ENCODE results near the gene ATXN1.

Gene ATXN1

GRCh38 chr6:16318538-16318937, 442.7 kb downstream of the ATXN1 start:
- H3K4me3 ChIP-seq: no peak overlapping the region
- H4K20me1 ChIP-seq: no peaks in the 10 kb centered on the region
- no peaks in the 10 kb centered on the region for H3K36me3 ChIP-seq
- H3K9ac ChIP-seq: 0 out of 2 replicates have a peak overlapping the region, but pooled peaks have one; percentile 12
- H3K27ac ChIP-seq: peak overlapping the region; percentile 28; the same call in 1 of the 2 replicates
- H3K4me1 ChIP-seq: peaks cover 66% of the 10 kb centered on the region
- no peak for TF ChIP-seq Cebpa-rat (IDR thresholded peaks at IDR 0.05)
- H3K9me3 ChIP-seq: no peaks in the 10 kb centered on the region
- no peaks in the 10 kb centered on the region for H3K27me3 ChIP-seq
- peak overlapping the region; percentile 83 for H3K4me2 ChIP-seq

DNA sequence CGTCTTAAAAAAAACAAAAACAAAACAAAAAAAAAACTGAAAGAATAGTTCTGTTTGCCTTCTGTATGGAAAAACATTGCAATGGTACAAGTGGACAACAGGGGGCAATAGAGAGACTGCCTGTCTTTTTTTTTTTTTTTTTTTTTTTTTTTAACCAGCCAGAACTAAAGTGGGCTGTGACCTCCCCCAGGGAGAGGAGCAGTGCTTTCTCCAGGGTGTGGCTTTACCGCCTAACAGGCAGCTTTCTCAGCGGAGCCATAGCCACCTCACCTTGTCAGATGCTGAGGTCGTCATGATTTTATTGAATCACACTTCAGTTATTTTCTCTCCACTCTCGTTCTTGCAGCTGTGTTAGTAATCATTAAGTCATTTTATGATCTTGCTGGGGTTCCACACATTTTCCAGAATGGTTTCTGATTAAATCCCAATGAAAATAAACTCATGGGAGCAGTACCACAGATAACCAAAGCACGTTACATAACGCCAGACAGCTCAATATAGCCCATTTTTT, 444.5 kb downstream of the ATXN1 start:
- H3K36me3 ChIP-seq: no peaks in the 10 kb centered on the region
- H3K4me3 ChIP-seq: no peak overlapping the region
- H4K20me1 ChIP-seq: no peaks in the 10 kb centered on the region
- H3K9ac ChIP-seq: no peak overlapping the region
- H3K27me3 ChIP-seq: no peaks in the 10 kb centered on the region
- no peaks in the 10 kb centered on the region for H3K9me3 ChIP-seq
- no peak overlapping the region for H3K27ac ChIP-seq
- no peak for TF ChIP-seq Cebpa-rat (IDR thresholded peaks at IDR 0.05)
- H3K4me2 ChIP-seq: no peak overlapping the region
- peaks cover 49% of the 10 kb centered on the region for H3K4me1 ChIP-seq

DNA sequence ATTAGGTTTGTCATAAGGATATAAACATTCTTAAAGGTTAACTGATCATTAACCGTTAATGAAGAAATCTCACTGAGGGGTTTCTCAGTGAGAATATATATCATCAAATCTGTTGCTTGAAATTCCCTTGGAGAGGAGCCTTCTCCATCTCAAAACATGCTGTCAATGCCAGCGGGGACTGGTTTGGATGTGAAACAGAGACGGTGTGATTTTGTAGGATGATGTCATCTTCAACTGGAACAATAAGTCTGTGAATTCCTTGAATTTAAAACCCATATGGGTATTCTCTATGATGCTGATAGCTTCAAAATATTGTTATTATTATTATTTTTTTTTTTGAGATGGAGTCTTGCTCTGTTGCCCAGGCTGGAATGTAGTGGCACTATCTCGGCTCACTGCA, 447.0 kb downstream of the ATXN1 start:
- Histone ChIP-seq H3K4me1 (peaks cover 24% of the 10 kb centered on the region), H3K27me3 (no peaks in the 10 kb centered on the region), H4K20me1 (no peaks in the 10 kb centered on the region), H3K9me3 (no peaks in the 10 kb centered on the region), H3K27ac (no peak overlapping the region), H3K4me2 (no peak overlapping the region), H3K36me3 (no peaks in the 10 kb centered on the region), H3K9ac (no peak overlapping the region), H3K4me3 (no peak overlapping the region)
- no peak for TF ChIP-seq Cebpa-rat (IDR thresholded peaks at IDR 0.05)

- H3K36me3 ChIP-seq: no peaks in the 10 kb centered on the region
- H3K4me1 ChIP-seq: peaks cover 19% of the 10 kb centered on the region
- no peak overlapping the region for H3K9ac ChIP-seq
- no peak overlapping the region for H3K27ac ChIP-seq
- H3K4me3 ChIP-seq: no peak overlapping the region
- no peaks in the 10 kb centered on the region for H4K20me1 ChIP-seq
- no peaks in the 10 kb centered on the region for H3K27me3 ChIP-seq
- no peak for TF ChIP-seq Cebpa-rat (IDR thresholded peaks at IDR 0.05)
- no peak overlapping the region for H3K4me2 ChIP-seq
- H3K9me3 ChIP-seq: no peaks in the 10 kb centered on the region
Observed at GRCh38 chr6:16313732-16314131, 447.5 kb downstream of the ATXN1 start.

- no peak for TF ChIP-seq Cebpa-rat (IDR thresholded peaks at IDR 0.05)
- Histone ChIP-seq H3K9ac (no peak overlapping the region), H3K4me1 (peaks cover 10% of the 10 kb centered on the region), H3K4me3 (no peak overlapping the region), H3K27ac (no peak overlapping the region), H4K20me1 (no peaks in the 10 kb centered on the region), H3K27me3 (no peaks in the 10 kb centered on the region), H3K9me3 (no peaks in the 10 kb centered on the region), H3K4me2 (no peak overlapping the region), H3K36me3 (no peaks in the 10 kb centered on the region)
Observed at GRCh38 chr6:16311763-16312162, 449.5 kb downstream of the ATXN1 start.

DNA sequence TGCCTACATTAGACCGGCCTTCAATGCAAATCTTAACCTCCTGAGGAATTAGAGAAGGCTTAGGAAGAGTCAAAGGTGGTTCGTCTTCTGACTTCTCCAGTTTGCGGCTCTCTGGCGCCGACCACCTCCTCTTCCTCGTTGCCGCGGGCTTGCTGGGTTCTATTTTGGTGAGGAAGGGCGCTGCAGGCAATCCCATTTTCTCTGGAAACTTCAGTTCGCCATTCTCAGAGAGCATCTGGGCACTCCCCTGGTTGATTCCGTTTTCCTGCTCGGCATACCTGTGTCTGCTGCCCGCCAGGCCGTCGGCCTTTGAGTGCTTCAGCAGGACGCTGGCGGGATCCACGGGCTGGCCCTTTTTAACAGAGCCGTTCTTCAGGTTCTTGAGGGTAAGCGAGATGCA, 454.9 kb downstream of the ATXN1 start:
- Histone ChIP-seq H3K9ac (no peak overlapping the region), H3K4me2 (peak overlapping the region; percentile 63)

DNA sequence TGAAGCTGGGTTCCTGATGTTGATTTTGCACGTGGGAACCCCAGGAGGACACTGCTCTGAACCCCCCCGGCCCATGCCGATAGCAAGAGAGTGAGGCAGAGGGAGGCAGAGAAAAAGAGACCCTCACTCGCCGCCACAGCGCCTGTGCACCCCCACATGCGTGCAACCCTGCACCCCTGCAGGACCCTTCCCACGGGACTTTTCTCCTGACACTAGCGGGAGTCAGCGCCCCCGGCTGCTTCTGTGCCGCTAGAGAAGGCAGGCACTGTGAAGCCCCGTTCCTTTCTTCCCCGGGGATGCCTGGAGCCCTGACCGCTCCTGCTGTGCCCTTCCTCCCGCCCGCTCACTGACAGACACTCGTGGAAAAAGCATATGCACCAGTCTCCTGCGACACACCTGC, 455.5 kb downstream of the ATXN1 start:
- no peaks in the 10 kb centered on the region for H3K36me3 ChIP-seq
- no peak overlapping the region for H3K4me3 ChIP-seq
- no peaks in the 10 kb centered on the region for H4K20me1 ChIP-seq
- peak overlapping the region; percentile 63 for H3K4me2 ChIP-seq
- no peaks in the 10 kb centered on the region for H3K27me3 ChIP-seq
- no peaks in the 10 kb centered on the region for H3K9me3 ChIP-seq
- no peak for TF ChIP-seq Cebpa-rat (IDR thresholded peaks at IDR 0.05)
- H3K4me1 ChIP-seq: peaks cover 22% of the 10 kb centered on the region
- H3K27ac ChIP-seq: no peak overlapping the region
- H3K9ac ChIP-seq: no peak overlapping the region

More for the DNA sequence above, 454.9 kb downstream of the ATXN1 start:
- H4K20me1 ChIP-seq: no peaks in the 10 kb centered on the region
- no peaks in the 10 kb centered on the region for H3K9me3 ChIP-seq
- peaks cover 20% of the 10 kb centered on the region for H3K4me1 ChIP-seq
- no peaks in the 10 kb centered on the region for H3K27me3 ChIP-seq
- no peak overlapping the region for H3K4me3 ChIP-seq
- H3K36me3 ChIP-seq: no peaks in the 10 kb centered on the region
- H3K27ac ChIP-seq: no peak overlapping the region
- TF ChIP-seq Cebpa-rat (IDR thresholded peaks at IDR 0.05): no peak

- TF ChIP-seq Cebpa-rat (IDR thresholded peaks at IDR 0.05): no peak
- H3K4me2 ChIP-seq: peak overlapping the region; percentile 63
- H4K20me1 ChIP-seq: no peaks in the 10 kb centered on the region
- no peak overlapping the region for H3K27ac ChIP-seq
- H3K4me3 ChIP-seq: no peak overlapping the region
- H3K9me3 ChIP-seq: no peaks in the 10 kb centered on the region
- no peaks in the 10 kb centered on the region for H3K27me3 ChIP-seq
- H3K36me3 ChIP-seq: no peaks in the 10 kb centered on the region
- H3K4me1 ChIP-seq: peaks cover 22% of the 10 kb centered on the region
- no peak overlapping the region for H3K9ac ChIP-seq
Observed at GRCh38 chr6:16305246-16305725, 456.0 kb downstream of the ATXN1 start.

- no peaks in the 10 kb centered on the region for H3K27me3 ChIP-seq
- no peaks in the 10 kb centered on the region for H3K9me3 ChIP-seq
- no peaks in the 10 kb centered on the region for H4K20me1 ChIP-seq
- no peak overlapping the region for H3K27ac ChIP-seq
- H3K4me3 ChIP-seq: no peak overlapping the region
- H3K36me3 ChIP-seq: no peaks in the 10 kb centered on the region
- no peak for TF ChIP-seq Cebpa-rat (IDR thresholded peaks at IDR 0.05)
- H3K4me2 ChIP-seq: no peak overlapping the region
- H3K9ac ChIP-seq: no peak overlapping the region
- H3K4me1 ChIP-seq: peaks cover 22% of the 10 kb centered on the region
Observed at GRCh38 chr6:16302721-16303552, 458.3 kb downstream of the ATXN1 start.

DNA sequence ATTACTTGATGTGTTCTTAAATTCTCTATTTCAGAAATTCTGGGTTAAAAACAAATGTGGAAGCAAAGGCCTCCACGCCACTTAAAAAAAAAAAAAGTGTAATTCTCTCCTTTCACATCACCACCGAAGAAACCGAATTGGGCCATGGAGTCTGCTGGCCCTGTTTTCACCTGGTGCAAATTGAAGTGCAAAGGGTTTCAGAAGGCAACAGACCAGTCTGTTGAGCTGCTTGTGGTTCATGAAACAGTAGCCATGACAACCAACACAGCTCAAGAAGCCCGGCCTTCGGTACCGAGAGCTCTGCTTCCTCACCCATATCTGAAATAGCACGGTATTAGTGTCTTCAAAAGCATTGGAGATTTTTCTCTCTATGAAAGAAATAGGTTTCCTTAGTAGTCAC, 459.7 kb downstream of the ATXN1 start:
- Histone ChIP-seq H3K4me2 (no peak overlapping the region), H3K9me3 (no peaks in the 10 kb centered on the region), H3K27ac (no peak overlapping the region), H3K4me1 (peaks cover 22% of the 10 kb centered on the region), H3K9ac (no peak overlapping the region), H4K20me1 (no peaks in the 10 kb centered on the region), H3K27me3 (no peaks in the 10 kb centered on the region), H3K36me3 (no peaks in the 10 kb centered on the region), H3K4me3 (no peak overlapping the region)
- no peak for TF ChIP-seq Cebpa-rat (IDR thresholded peaks at IDR 0.05)

All from BLaER1 (cell line).